ENCODE results near the gene KDM6B. TPM values are rescaled to one million over a fixed set of nuclear protein-coding genes. Genes with fewer than 3 reads are reported as not detected.
A peak's percentile ranks its signal among the peaks of the same experiment; 100 is the strongest.

KDM6B gene
- total RNA-seq, 1 experiment from 2014 or later = 28.9 TPM

DNA sequence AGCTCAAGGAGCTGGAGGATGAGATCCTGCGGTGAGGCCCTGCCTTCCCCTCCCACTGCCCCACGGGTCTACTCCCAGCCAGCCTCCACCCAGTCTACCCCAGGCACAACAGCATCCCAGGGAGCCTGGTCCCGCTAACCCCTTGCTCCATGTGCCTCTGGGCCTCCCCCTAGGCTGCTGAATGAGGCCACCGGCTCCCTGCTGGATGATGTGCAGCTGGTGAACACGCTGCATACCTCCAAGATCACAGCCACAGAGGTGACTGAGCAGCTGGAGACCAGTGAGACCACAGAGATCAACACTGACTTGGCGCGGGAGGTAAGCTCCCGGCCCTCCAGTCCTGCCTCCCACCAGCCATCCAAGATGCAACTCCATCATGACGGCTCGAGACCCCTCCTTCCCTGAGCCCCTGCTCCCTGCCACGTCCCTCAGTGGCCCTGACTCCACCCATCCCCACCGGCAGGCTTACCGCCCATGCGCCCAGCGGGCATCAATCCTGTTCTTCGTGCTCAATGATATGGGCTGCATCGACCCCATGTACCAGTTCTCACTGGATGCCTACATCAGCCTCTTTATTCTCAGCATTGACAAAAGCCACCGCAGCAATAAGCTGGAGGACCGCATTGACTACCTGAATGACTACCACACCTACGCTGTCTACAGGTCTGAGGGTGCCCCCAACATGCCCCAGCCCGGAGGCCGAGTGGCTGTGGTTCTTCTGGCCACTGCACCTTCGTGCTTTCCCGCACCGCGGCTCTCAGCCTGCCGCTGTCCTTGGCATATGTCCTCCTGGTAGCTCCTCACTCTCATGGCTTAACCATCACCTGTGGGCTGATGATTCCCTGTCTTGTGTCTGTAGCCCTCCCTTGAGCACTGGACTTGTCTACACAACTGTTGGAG is 15.0 kb upstream of the KDM6B start:
- no peak overlapping the region for H3K4me2 ChIP-seq (ENCODE audit: insufficient read depth, insufficient read length, low read length)
- H3K4me1 ChIP-seq (ENCODE audit: insufficient read depth, low read length) = no peaks in the 10 kb centered on the region
- H3K9me3 Mint-ChIP-seq = no peaks in the 10 kb centered on the region
- no peaks in the 10 kb centered on the region; the same call in 1 of the 2 replicates for H3K27me3 ChIP-seq (ENCODE audit: insufficient read depth, low read length)
- no peaks in the 10 kb centered on the region for H3K79me2 ChIP-seq (ENCODE audit: insufficient read depth, low read length)
- no peak overlapping the region for H3K4me3 Mint-ChIP-seq
- peak overlapping the region in 1 of 3 experiments; percentile 84; a peak in 1 of 7 replicates for H3K27ac Mint-ChIP-seq
- H4K20me1 ChIP-seq (ENCODE audit: control insufficient read depth, insufficient read depth, insufficient read length) = no peaks in the 10 kb centered on the region
- no peaks in the 10 kb centered on the region for H3K79me1 ChIP-seq (ENCODE audit: insufficient read depth, low read depth, low read length, poor library complexity, severe bottlenecking)
- H3K4ac ChIP-seq (ENCODE audit: low read depth, low read length) = no peak overlapping the region
- H2BK120ac ChIP-seq (ENCODE audit: low read depth, low read length, poor library complexity, severe bottlenecking) = no peak overlapping the region
- no peak overlapping the region for H2BK5ac ChIP-seq (ENCODE audit: insufficient read length, low read length)
- H3K27me3 Mint-ChIP-seq (ENCODE audit: low read depth) = peaks cover 44% of the 10 kb centered on the region
- no peak overlapping the region for H2AK5ac ChIP-seq (ENCODE audit: insufficient read length, low read length)
- no peak overlapping the region for H3K9ac ChIP-seq (ENCODE audit: extremely low read depth, insufficient read length, low read length)
- H4K8ac ChIP-seq (replicated peaks; ENCODE audit: insufficient read length, low read depth, low read length) = no peak overlapping the region
- no peak overlapping the region for H2BK20ac ChIP-seq (ENCODE audit: low read depth, low read length, poor library complexity, severe bottlenecking)
- WGBS (ENCODE audit: extremely low coverage, insufficient read length, low lambda C conversion rate) = no CpG with 5 or more reads among the region's 27 CpGs
- no peak for DNase-seq
- H3K4me1 Mint-ChIP-seq = peaks cover 8% of the 10 kb centered on the region in 2 experiments
- no peak overlapping the region for H3K56ac ChIP-seq (ENCODE audit: insufficient read length, low read depth, low read length)
- no peaks in the 10 kb centered on the region for H3K23me2 ChIP-seq (ENCODE audit: insufficient read length, low read depth, low read length, poor library complexity, severe bottlenecking)
- no peaks in the 10 kb centered on the region for H3K36me3 Mint-ChIP-seq (ENCODE audit: insufficient read depth in 1 of 3, low read depth in 3 of 3)
- H3K18ac ChIP-seq (ENCODE audit: insufficient read length, low read depth, low read length) = no peak overlapping the region
- H3K9me3 ChIP-seq (ENCODE audit: control insufficient read depth, low read depth, low read length) = no peaks in the 10 kb centered on the region
- H3K27ac ChIP-seq (ENCODE audit: insufficient read length, low read depth, low read length) = no peak overlapping the region
- H3K14ac ChIP-seq (ENCODE audit: insufficient read depth, low read length) = peak overlapping the region; percentile 27; the same call in 1 of the 2 replicates
- no peak overlapping the region for H2AFZ ChIP-seq (ENCODE audit: low read length)
- no peak overlapping the region for H2BK12ac ChIP-seq (ENCODE audit: insufficient read length, low read depth, low read length)
- H4K5ac ChIP-seq (ENCODE audit: insufficient read length, low read depth, low read length) = no peak overlapping the region
- no peak overlapping the region for H3K23ac ChIP-seq (ENCODE audit: insufficient read length, low read depth, low read length)
- H4K91ac ChIP-seq (ENCODE audit: insufficient read length, low read depth, low read length) = no peak overlapping the region
- TF ChIP-seq, protein P1, sequence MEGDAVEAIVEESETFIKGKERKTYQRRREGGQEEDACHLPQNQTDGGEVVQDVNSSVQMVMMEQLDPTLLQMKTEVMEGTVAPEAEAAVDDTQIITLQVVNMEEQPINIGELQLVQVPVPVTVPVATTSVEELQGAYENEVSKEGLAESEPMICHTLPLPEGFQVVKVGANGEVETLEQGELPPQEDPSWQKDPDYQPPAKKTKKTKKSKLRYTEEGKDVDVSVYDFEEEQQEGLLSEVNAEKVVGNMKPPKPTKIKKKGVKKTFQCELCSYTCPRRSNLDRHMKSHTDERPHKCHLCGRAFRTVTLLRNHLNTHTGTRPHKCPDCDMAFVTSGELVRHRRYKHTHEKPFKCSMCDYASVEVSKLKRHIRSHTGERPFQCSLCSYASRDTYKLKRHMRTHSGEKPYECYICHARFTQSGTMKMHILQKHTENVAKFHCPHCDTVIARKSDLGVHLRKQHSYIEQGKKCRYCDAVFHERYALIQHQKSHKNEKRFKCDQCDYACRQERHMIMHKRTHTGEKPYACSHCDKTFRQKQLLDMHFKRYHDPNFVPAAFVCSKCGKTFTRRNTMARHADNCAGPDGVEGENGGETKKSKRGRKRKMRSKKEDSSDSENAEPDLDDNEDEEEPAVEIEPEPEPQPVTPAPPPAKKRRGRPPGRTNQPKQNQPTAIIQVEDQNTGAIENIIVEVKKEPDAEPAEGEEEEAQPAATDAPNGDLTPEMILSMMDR (conservative IDR thresholded peaks at IDR 0.05) = no peak
- no peak overlapping the region for H2BK15ac ChIP-seq (ENCODE audit: low read depth, low read length)
- H3T11ph ChIP-seq (ENCODE audit: low read length) = no peak overlapping the region

Data from H9 (cell line).